ENCODE data around the gene KCNE1.

DNA sequence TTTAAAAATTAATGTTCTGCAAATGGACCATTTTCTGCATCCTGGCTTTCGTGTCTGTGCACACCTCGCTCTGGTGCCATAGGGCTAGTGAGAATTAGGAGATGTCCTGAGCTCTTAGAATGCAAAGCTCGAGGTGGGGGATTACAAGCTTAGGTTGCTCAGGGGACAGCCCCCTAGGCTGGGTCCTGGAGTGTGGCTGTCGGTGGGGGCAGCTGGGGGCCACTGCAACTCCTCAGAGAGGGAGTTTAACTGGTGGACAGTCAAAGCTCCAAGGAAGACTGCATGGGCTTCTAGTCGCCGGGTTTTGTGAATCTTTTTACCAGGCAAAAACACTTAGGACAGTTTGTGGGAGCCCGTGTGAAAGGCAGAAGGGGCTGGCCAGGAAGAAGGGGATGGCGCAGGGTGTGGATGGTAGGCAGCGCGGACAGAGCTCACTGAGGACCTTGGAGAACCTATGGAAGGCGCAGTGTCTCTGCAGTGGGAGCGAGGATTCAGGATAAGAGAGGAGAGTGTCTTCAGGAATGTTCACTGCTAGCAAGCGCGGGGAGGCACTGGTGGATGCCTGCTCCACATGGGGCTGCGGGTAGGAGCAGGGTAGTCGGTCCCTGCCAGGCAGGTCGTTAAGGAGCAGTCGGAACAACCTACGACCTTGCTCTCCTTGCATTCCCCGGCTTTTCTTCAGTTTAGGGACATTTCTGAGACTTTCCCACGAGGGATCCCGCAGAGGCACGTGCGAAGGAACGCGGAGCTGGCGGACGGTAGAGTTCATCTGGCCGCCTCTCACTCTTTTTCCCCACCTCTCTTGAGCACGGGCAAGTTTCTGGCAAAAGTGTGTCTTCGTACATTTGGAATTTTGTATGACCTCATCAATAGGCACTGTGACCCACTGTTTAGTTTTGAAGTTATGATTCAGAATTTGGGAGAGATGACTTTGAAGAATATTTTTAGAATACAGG, 12.9 kb upstream of the KCNE1 start:
- TF ChIP-seq, protein P1, sequence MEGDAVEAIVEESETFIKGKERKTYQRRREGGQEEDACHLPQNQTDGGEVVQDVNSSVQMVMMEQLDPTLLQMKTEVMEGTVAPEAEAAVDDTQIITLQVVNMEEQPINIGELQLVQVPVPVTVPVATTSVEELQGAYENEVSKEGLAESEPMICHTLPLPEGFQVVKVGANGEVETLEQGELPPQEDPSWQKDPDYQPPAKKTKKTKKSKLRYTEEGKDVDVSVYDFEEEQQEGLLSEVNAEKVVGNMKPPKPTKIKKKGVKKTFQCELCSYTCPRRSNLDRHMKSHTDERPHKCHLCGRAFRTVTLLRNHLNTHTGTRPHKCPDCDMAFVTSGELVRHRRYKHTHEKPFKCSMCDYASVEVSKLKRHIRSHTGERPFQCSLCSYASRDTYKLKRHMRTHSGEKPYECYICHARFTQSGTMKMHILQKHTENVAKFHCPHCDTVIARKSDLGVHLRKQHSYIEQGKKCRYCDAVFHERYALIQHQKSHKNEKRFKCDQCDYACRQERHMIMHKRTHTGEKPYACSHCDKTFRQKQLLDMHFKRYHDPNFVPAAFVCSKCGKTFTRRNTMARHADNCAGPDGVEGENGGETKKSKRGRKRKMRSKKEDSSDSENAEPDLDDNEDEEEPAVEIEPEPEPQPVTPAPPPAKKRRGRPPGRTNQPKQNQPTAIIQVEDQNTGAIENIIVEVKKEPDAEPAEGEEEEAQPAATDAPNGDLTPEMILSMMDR (conservative IDR thresholded peaks at IDR 0.05; ENCODE audit: low read depth, low read length), result no peak
- no peak for TF ChIP-seq EZH2 (IDR thresholded peaks at IDR 0.05; ENCODE audit: borderline replicate concordance, low read depth, low read length, poor library complexity, severe bottlenecking)
